AG04449 (cell line): ENCODE results near the gene TMEM259.

ENCODE experiments used
- CTCF ChIA-PET: fragments of 350-600 bp; formaldehyde crosslinking; extraction: SDS; loops from one replicate; lab custom pipeline; 2021; ENCODE audit warnings: antibody characterized with exemption; lab: Yijun Ruan, JAX
- POLR2A ChIA-PET: fragments of 400-600, 350-600 bp; formaldehyde crosslinking; extraction: SDS; loops from one replicate; lab custom pipeline; 2020; ENCODE audit warnings: antibody characterized with exemption, inconsistent platforms; lab: Yijun Ruan, JAX
- DNase-seq: peaks from one replicate; pipeline ENCODE4 v3.0.0-alpha.2; 2010; ENCODE audit warnings: low read depth, low spot score
- H3K4me3 ChIP-seq: 2 replicates; pipeline ENCODE4 v1.5.1; 2011; ENCODE audit warnings: low read depth, mild to moderate bottlenecking, control low read depth, low read length
- TF ChIP-seq, protein P1 (sequence below): IDR thresholded peaks from one replicate; pipeline ENCODE4 v1.5.1; 2011; ENCODE audit warnings: mild to moderate bottlenecking, moderate library complexity, low read length, control low read depth, inconsistent platforms; ENCODE audit not compliant: insufficient read depth; ENCODE audit errors: missing control alignments

The TMEM259 gene

DNA sequence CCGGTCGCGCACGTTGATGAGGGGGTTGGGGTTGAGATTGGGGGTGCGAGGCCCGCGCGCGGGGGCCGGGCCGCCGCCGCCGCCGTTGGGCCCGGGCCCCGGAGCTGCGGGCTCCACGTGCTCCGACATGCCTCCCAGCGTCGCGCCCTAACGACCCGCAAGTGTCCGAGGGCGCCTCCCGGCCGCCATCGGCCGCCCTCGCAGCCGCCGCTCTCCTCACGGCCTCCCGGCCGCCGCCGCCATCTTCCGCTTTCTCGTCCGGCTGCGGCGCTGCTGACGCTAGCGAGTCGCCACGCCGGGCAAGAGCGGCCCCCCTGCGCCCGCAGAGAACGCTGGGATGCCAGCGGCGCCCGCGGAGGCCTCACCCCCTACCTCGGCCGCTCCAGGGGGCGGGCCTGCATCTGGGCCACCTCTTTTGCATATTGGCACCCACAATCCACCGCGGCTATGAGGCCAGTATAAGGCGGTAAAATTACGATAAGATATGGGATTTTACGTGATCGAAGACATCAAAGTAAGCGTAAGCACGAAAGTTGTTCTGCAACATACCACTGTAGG lies at the start of gene TMEM259:
TSS of gene TMEM259 (minus strand) at position 256 of the 558 bp plus-strand sequence. CDS start at position 129, 127 bp downstream.
- TF ChIP-seq, protein P1, sequence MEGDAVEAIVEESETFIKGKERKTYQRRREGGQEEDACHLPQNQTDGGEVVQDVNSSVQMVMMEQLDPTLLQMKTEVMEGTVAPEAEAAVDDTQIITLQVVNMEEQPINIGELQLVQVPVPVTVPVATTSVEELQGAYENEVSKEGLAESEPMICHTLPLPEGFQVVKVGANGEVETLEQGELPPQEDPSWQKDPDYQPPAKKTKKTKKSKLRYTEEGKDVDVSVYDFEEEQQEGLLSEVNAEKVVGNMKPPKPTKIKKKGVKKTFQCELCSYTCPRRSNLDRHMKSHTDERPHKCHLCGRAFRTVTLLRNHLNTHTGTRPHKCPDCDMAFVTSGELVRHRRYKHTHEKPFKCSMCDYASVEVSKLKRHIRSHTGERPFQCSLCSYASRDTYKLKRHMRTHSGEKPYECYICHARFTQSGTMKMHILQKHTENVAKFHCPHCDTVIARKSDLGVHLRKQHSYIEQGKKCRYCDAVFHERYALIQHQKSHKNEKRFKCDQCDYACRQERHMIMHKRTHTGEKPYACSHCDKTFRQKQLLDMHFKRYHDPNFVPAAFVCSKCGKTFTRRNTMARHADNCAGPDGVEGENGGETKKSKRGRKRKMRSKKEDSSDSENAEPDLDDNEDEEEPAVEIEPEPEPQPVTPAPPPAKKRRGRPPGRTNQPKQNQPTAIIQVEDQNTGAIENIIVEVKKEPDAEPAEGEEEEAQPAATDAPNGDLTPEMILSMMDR: no peak
- POLR2A ChIA-PET: interaction anchor here (0.6 to 1.2 kb wide), 6 partner anchors 11 to 248 kb away, joined by 3 to 5 read pairs (median 4); partner anchors contain the start of genes CIRBP and WDR18
- H3K4me3 ChIP-seq: peak within 1 kb of the TSS; percentile 98
- CTCF ChIA-PET: interaction anchor here (1.0 to 1.8 kb wide), 3 partner anchors 22 to 99 kb away, joined by 3 to 4 read pairs (median 4); no protein-coding TSS in a partner anchor
- peak; percentile 71 for DNase-seq

- POLR2A ChIA-PET: no interaction called here
- TF ChIP-seq, protein P1: peak; percentile 14
- CTCF ChIA-PET: interaction anchor here (1.1 kb wide), 1 partner anchor 13 kb away, joined by 5 read pairs; no protein-coding TSS in a partner anchor
- no peak for DNase-seq
- no peak overlapping the region for H3K4me3 ChIP-seq
Observed at GRCh38 chr19:1070576-1070930, 49.6 kb upstream of the TMEM259 start.

- POLR2A ChIA-PET: interaction anchor here (0.6 kb wide), 1 partner anchor 116 kb away, joined by 3 read pairs; no protein-coding TSS in a partner anchor
Observed at GRCh38 chr19:1069009-1069779, 48.3 kb upstream of the TMEM259 start.

GRCh38 chr19:1068009-1069001 lies 47.4 kb upstream of the TMEM259 start:
- no peak for DNase-seq
- POLR2A ChIA-PET: no interaction called here
- TF ChIP-seq, protein P1: no peak
- no peak overlapping the region for H3K4me3 ChIP-seq
- CTCF ChIA-PET: interaction anchor here (1.0 to 1.4 kb wide), 3 partner anchors 10 to 127 kb away, joined by 3 to 4 read pairs (median 4); no protein-coding TSS in a partner anchor

More at GRCh38 chr19:1069009-1069779, 48.3 kb upstream of the TMEM259 start:
- DNase-seq: no peak
- TF ChIP-seq, protein P1: no peak
- no peak overlapping the region for H3K4me3 ChIP-seq
- CTCF ChIA-PET: no interaction called here

- TF ChIP-seq, protein P1: no peak
- no peak for DNase-seq
- POLR2A ChIA-PET: no interaction called here
- H3K4me3 ChIP-seq: peak overlapping the region; percentile 34
- CTCF ChIA-PET: interaction anchor here (0.8 to 3.5 kb wide), 7 partner anchors 9 to 127 kb away, joined by 3 to 15 read pairs (median 4); no protein-coding TSS in a partner anchor
Observed at GRCh38 chr19:1067341-1067957, 46.5 kb upstream of the TMEM259 start.
